SU-DHL-6 (cell line): ENCODE results near the gene AHR.
"Not testable (repeated sequence)": the region's sequence is repeated elsewhere in the genome, so short reads cannot be mapped to it uniquely, and the experiment has no call there.

Experiments used
- H2AFZ ChIP-seq: fragments of 200-600 bp; sonication (generic); 2 replicates; pipeline ENCODE4 v1.6.1; 2014; ENCODE audit warnings: low read depth, mild to moderate bottlenecking, moderate library complexity, mixed read lengths, antibody characterized with exemption, low read length; ENCODE audit not compliant: severe bottlenecking
- H3F3A ChIP-seq: fragments of 200-600 bp; shearing (Covaris generic); 2 replicates; pipeline ENCODE4 v1.6.0; 2016; ENCODE audit warnings: antibody characterized with exemption, mild to moderate bottlenecking; ENCODE audit not compliant: insufficient read depth
- H3K27ac ChIP-seq: fragments of 200-600 bp; sonication (generic); 2 replicates; pipeline ENCODE4 v1.5.1; 2016; ENCODE audit warnings: low read depth, mild to moderate bottlenecking, low read length, moderate library complexity, mixed read lengths
- H3K27me3 ChIP-seq: fragments of 200-600 bp; sonication (generic), shearing (Covaris generic); 2 replicates; pipeline ENCODE4 v1.6.0; 2014; ENCODE audit warnings: mild to moderate bottlenecking, low read length
- H3K36me3 ChIP-seq: fragments of 200-600 bp; sonication (generic); 2 replicates; pipeline ENCODE4 v1.6.1; 2014; ENCODE audit warnings: mild to moderate bottlenecking, low read length, mixed read lengths
- H3K4me2 ChIP-seq: fragments of 300-600, 200-600 bp; shearing (Covaris generic), sonication (generic); 2 replicates; pipeline ENCODE4 v1.6.0; 2014; ENCODE audit warnings: low read length, low read depth, mild to moderate bottlenecking; ENCODE audit not compliant: poor library complexity, severe bottlenecking
- H3K4me3 ChIP-seq: fragments of 200-600 bp; sonication (generic); 2 replicates; pipeline ENCODE4 v1.5.1; 2014; ENCODE audit warnings: antibody characterized with exemption, low read length, mild to moderate bottlenecking, mixed read lengths; ENCODE audit not compliant: insufficient read depth, poor library complexity, severe bottlenecking
- H3K79me2 ChIP-seq: fragments of 200-600 bp; sonication (generic); 2 replicates; pipeline ENCODE4 v1.6.1; 2014; ENCODE audit warnings: mild to moderate bottlenecking, low read length, moderate library complexity; ENCODE audit not compliant: insufficient read depth
- H3K9ac ChIP-seq: fragments of 200-600 bp; sonication (generic); 2 replicates; pipeline ENCODE4 v1.7.0; 2014; ENCODE audit warnings: mild to moderate bottlenecking, low read length
- H3K9me2 ChIP-seq: fragments of 200-600 bp; sonication (generic); replicated peaks from 2 replicates; pipeline ENCODE4 v1.6.1; 2014; ENCODE audit warnings: low read length; ENCODE audit not compliant: insufficient read depth
- H3K9me3 ChIP-seq: fragments of 200-600 bp; sonication (generic); 2 replicates; pipeline ENCODE4 v1.6.1; 2014; ENCODE audit warnings: low read length, mixed read lengths; ENCODE audit not compliant: insufficient read depth
- H4K20me1 ChIP-seq: fragments of 200-600 bp; sonication (generic); 2 replicates; pipeline ENCODE4 v1.6.1; 2014; ENCODE audit warnings: low read depth, mild to moderate bottlenecking, antibody characterized with exemption, low read length, moderate library complexity, mixed read lengths
- EZH2phosphoT487 ChIP-seq: fragments of 200-600 bp; sonication (generic), shearing (Covaris generic); conservative IDR thresholded peaks from 2 replicates; pipeline ENCODE4 v1.6.1; 2018; ENCODE audit warnings: mild to moderate bottlenecking, antibody characterized with exemption, low read length, moderate library complexity, mixed read lengths
- TF ChIP-seq, protein P1 (sequence below): fragments of 200-600 bp; sonication (generic); IDR thresholded peaks from one replicate; pipeline ENCODE4 v1.5.1; 2017; ENCODE audit warnings: antibody characterized with exemption, mild to moderate bottlenecking, low read length, moderate library complexity; ENCODE audit not compliant: insufficient read depth, poor library complexity, severe bottlenecking

AHR gene

DNA sequence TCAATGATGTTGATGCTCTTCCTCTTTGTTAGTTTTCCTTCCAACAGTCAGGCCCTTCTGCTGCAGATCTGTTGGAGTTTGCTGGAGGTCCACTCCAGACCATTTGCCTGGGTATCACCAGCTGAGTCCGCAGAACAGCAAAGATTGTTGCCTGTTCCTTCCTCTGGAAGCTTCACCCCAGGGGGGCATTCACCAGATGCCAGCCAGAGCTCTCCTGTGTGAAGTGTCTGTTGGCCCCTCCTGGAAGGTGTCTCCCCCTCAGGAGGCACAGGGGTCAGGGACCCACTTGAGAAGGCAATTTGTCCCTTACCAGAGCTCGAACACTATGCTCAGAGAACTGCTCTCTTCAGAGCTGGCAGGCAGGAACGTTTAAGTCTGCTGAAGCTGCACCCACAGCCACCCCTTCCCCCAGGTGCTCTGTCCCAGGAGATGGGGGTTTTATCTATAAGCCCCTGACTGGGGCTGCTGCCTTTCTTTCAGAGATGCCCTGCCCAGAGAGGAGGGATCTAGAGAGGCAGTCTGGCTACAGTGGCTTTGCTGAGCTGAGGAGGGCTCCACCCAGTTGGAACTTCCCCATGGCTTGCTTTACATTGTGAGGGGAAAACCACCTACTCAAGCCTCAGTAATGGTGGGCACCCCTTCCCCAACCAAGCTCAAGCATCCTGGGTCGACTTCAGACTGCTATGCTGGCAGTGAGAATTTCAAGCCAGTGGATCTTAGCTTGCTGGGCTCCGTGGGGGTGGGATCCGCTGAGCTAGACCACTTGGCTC lies 55.4 kb downstream of the AHR start:
- not testable (repeated sequence) for H3K9me2 ChIP-seq, H3K9ac ChIP-seq, H3K27me3 ChIP-seq, H3K4me3 ChIP-seq, H2AFZ ChIP-seq, H3K27ac ChIP-seq, H3K36me3 ChIP-seq, H3F3A ChIP-seq, H3K4me2 ChIP-seq, H3K9me3 ChIP-seq, H3K79me2 ChIP-seq, H4K20me1 ChIP-seq

DNA sequence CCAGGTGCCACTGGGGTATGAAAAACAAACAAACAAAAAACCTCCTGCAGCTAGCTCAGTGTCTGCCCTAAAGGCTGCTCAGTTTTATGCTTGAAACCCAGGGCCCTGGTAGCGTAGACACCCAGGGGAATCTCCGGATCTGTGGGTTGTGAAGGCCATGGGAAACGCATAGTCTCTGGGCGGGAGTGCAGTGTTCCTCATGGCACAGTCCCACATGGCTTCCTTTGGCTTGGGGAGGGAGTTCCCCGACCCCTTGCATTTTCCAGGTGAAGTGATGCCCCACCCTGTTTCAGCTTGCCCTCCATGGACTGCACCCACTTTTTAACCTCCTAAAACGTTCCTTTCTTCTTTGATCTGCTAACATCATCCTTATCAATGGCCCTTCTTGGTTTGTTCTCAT lies 56.0 kb downstream of the AHR start:
- Histone ChIP-seq H2AFZ (no peak overlapping the region), H3K79me2 (no peaks in the 10 kb centered on the region), H4K20me1 (no peaks in the 10 kb centered on the region), H3K9me2 (no peaks in the 10 kb centered on the region; the same call in 1 of the 2 replicates), H3K27ac (no peak overlapping the region), H3K4me2 (no peak overlapping the region), H3K9me3 (no peaks in the 10 kb centered on the region), H3K27me3 (no peaks in the 10 kb centered on the region), H3F3A (no peaks in the 10 kb centered on the region), H3K9ac (no peak overlapping the region), H3K4me3 (no peak overlapping the region), H3K36me3 (no peaks in the 10 kb centered on the region)
- TF ChIP-seq EZH2phosphoT487, result no peak
- TF ChIP-seq, protein P1, sequence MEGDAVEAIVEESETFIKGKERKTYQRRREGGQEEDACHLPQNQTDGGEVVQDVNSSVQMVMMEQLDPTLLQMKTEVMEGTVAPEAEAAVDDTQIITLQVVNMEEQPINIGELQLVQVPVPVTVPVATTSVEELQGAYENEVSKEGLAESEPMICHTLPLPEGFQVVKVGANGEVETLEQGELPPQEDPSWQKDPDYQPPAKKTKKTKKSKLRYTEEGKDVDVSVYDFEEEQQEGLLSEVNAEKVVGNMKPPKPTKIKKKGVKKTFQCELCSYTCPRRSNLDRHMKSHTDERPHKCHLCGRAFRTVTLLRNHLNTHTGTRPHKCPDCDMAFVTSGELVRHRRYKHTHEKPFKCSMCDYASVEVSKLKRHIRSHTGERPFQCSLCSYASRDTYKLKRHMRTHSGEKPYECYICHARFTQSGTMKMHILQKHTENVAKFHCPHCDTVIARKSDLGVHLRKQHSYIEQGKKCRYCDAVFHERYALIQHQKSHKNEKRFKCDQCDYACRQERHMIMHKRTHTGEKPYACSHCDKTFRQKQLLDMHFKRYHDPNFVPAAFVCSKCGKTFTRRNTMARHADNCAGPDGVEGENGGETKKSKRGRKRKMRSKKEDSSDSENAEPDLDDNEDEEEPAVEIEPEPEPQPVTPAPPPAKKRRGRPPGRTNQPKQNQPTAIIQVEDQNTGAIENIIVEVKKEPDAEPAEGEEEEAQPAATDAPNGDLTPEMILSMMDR, result no peak

DNA sequence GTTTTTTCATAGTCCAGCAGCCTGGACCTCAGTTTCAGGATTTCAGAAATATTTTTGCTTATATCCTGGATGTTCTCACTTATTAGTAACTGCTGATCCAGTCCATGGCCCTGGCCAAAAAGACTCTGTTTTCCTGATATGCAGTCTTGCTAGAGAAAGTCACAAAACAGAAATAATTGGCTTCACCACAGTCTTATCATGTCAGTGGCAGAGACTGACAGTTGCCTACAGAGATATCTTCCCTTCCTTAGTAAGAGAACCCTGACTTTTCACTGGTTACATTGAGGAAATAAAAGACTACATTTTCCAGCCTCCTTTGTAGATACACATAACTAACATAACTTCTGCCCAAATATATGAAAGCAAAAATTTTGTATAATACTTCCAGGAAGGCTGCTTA lies 56.6 kb downstream of the AHR start:
- H3K36me3 ChIP-seq, result no peaks in the 10 kb centered on the region
- H3K4me3 ChIP-seq, result no peak overlapping the region
- TF ChIP-seq, protein P1, result no peak
- TF ChIP-seq EZH2phosphoT487, result no peak
- H3K9me3 ChIP-seq, result no peaks in the 10 kb centered on the region
- H3K27ac ChIP-seq, result no peak overlapping the region
- H3K79me2 ChIP-seq, result no peaks in the 10 kb centered on the region
- no peaks in the 10 kb centered on the region for H4K20me1 ChIP-seq
- no peak overlapping the region for H3K9ac ChIP-seq
- no peak overlapping the region for H3K4me2 ChIP-seq
- H2AFZ ChIP-seq, result no peak overlapping the region
- no peaks in the 10 kb centered on the region for H3F3A ChIP-seq
- H3K9me2 ChIP-seq, result no peaks in the 10 kb centered on the region; the same call in 1 of the 2 replicates
- H3K27me3 ChIP-seq, result no peaks in the 10 kb centered on the region

DNA sequence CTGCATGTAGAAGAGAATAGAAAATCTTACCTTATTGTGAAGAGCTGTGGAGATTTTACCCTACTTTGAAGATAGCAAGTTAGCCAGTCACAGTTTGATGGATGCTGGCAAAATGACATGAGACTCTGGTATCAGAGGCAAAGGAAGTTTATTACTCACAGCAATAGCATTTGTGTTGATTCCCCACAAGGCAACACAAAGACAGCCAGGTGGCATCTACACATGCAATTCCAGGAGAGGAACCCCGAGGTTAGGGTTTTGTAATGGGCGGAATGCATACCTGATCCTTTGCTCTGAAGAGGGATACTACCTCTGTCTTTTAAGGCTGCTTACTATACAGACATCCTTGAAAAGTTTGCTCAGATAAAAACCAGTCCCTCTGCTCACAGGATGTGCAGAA lies 59.5 kb downstream of the AHR start:
- no peaks in the 10 kb centered on the region for H3K79me2 ChIP-seq
- TF ChIP-seq, protein P1, result no peak
- TF ChIP-seq EZH2phosphoT487, result no peak
- no peak overlapping the region for H3K27ac ChIP-seq
- no peaks in the 10 kb centered on the region for H3K36me3 ChIP-seq
- H3F3A ChIP-seq, result no peaks in the 10 kb centered on the region
- H3K9ac ChIP-seq, result no peak overlapping the region
- H3K27me3 ChIP-seq, result no peaks in the 10 kb centered on the region
- H3K4me3 ChIP-seq, result no peak overlapping the region
- no peaks in the 10 kb centered on the region for H3K9me3 ChIP-seq
- no peaks in the 10 kb centered on the region; the same call in 1 of the 2 replicates for H3K9me2 ChIP-seq
- H4K20me1 ChIP-seq, result no peaks in the 10 kb centered on the region
- no peak overlapping the region for H2AFZ ChIP-seq
- no peak overlapping the region for H3K4me2 ChIP-seq
